Right cardiac atrium (tissue), 5 donors: ENCODE measurements around the gene LCN12. TPM values are rescaled to one million over a fixed set of nuclear protein-coding genes. Genes with fewer than 3 reads are reported as not detected.

Experiments used
- ATAC-seq, 2 donors: fragments of 200-7000 bp; cut with Tn5 transposase; one replicate each; pipeline versions ENCODE4 v1.8.0 to v1.9.1; 2020; ENCODE audit warnings: moderate library complexity in 2 of 2, mild to moderate bottlenecking in 1 of 2
- DNase-seq, 3 donors: peaks; one replicate each; pipeline ENCODE4 v3.0.0-alpha.2; 2020
- H3K27ac ChIP-seq: one replicate; pipeline ENCODE4 v1.5.1; 2013; ENCODE audit warnings: mild to moderate bottlenecking, low read length, control low read depth, moderate library complexity
- H3K27me3 ChIP-seq: one replicate; pipeline ENCODE4 v1.6.1; 2013; ENCODE audit not compliant: control insufficient read depth, insufficient read depth
- H3K4me1 ChIP-seq: one replicate; pipeline ENCODE4 v1.6.1; 2013; ENCODE audit warnings: low read length; ENCODE audit not compliant: control insufficient read depth, insufficient read depth
- H3K4me3 ChIP-seq: one replicate; pipeline ENCODE4 v1.5.1; 2013; ENCODE audit warnings: low read length, control low read depth
- H3K9me3 ChIP-seq: one replicate; pipeline ENCODE4 v1.6.1; 2013; ENCODE audit warnings: low read length; ENCODE audit not compliant: control insufficient read depth
- WGBS: extraction: QIAGEN DNeasy Blood & Tissue Kit; methylation state at CpG from one replicate; pipeline ENCODE4 v1.1.7; 2013; 5-methylcytosine and 5-hydroxymethylcytosine counted together
- intact Hi-C, 4 donors: fragments of 100-400 bp; cut with DNase I; formaldehyde crosslinking; loops; one replicate each; pipeline versions ENCODE4 v1.11.0 to v1.14.0; 2022 to 2023
- polyA plus RNA-seq: library from polyadenylated mRNA; stranded (reverse); fragments of 200-250 nt; gene quantifications from one replicate; pipeline ENCODE4 v1.2.3, GENCODE V29; 2013
- total RNA-seq, 4 donors: library from RNA; stranded (reverse); fragmentation: NEBNext Ultra II Directional; extraction: Animal tissue kit (Norgen Biotek cat#: 25700); gene quantifications; one replicate each; pipeline ENCODE4 v1.2.1, GENCODE V29; 2021
- donor health status: healthy with polysubstance abuse.
- donor health status: DM: no; HTN: yes; CAD: no.
- donor health status: DM: no; HTN: no; CAD: no.
- donor health status: DM: no; HTN: yes; CAD: no; lungs with severe emphysema.
- donor health status: DM: yes; HTN: yes; CAD: no.

The LCN12 gene
- total and polyA plus RNA-seq, 5 donors: 7.0 to 21.2 (median 10.6) TPM

- intact Hi-C loops: loop anchor here in 2 of 4 donors (5.0 kb wide), 2 partner anchors 37 to 137 kb away; partner anchors contain the start of genes C8G (in 1 of the 2) and PHPT1 (in 1 of the 2)
- H3K27ac ChIP-seq: no peak overlapping the region
- 58% methylated on average over 29 of the region's 29 CpGs for WGBS
- DNase-seq (peak in 1 of 3 donors; percentile 59), ATAC-seq (no peak)
- H3K27me3 ChIP-seq: no peaks in the 10 kb centered on the region
- no peak overlapping the region for H3K4me3 ChIP-seq
- H3K9me3 ChIP-seq: no peaks in the 10 kb centered on the region
- H3K4me1 ChIP-seq: no peaks in the 10 kb centered on the region
These were observed 32.5 kb downstream of the LCN12 start for GRCh38 chr9:136984464-136985026.

- H3K9me3 ChIP-seq: no peaks in the 10 kb centered on the region
- 24% methylated on average over 48 of the region's 48 CpGs for WGBS
- H3K4me1 ChIP-seq: no peaks in the 10 kb centered on the region
- intact Hi-C loops: loop anchor here in 1 of 4 donors (5.0 kb wide), 1 partner anchor 138 kb away; the partner anchor contains the start of gene PHPT1
- ATAC-seq: peak in 1 of 2 donors; percentile 2
- peak in 2 of 3 donors; percentile 64 to 69 for DNase-seq
- no peak overlapping the region for H3K27ac ChIP-seq
- no peaks in the 10 kb centered on the region for H3K27me3 ChIP-seq
- no peak overlapping the region for H3K4me3 ChIP-seq
These were observed 33.0 kb downstream of the LCN12 start for GRCh38 chr9:136985027-136985602.

- DNase-seq: peak in 2 of 3 donors; percentile 53 to 68
- Histone ChIP-seq H3K4me1 (no peaks in the 10 kb centered on the region), H3K27me3 (no peaks in the 10 kb centered on the region), H3K4me3 (no peak overlapping the region), H3K9me3 (no peaks in the 10 kb centered on the region), H3K27ac (no peak overlapping the region)
- intact Hi-C loops: loop anchor here in 1 of 4 donors (5.0 kb wide), 1 partner anchor 139 kb away; the partner anchor contains the start of gene PHPT1
- WGBS: 22% methylated on average over 33 of the region's 33 CpGs
- no peak for ATAC-seq
These were observed 33.8 kb downstream of the LCN12 start for GRCh38 chr9:136985853-136986252.

- no peak for DNase-seq
- Histone ChIP-seq H3K4me3 (no peak overlapping the region), H3K9me3 (no peaks in the 10 kb centered on the region), H3K27me3 (no peaks in the 10 kb centered on the region), H3K4me1 (peaks cover 8% of the 10 kb centered on the region), H3K27ac (no peak overlapping the region)
- intact Hi-C loops: loop anchor here in 1 of 4 donors (5.0 kb wide), 1 partner anchor 142 kb away; the partner anchor contains the start of gene PHPT1
- no peak for ATAC-seq
- 98% methylated on average over 4 of the region's 4 CpGs for WGBS
These were observed 36.8 kb downstream of the LCN12 start for GRCh38 chr9:136988872-136989271.

- no peaks in the 10 kb centered on the region for H3K9me3 ChIP-seq
- H3K27me3 ChIP-seq: no peaks in the 10 kb centered on the region
- ATAC-seq: no peak
- WGBS: 81% methylated on average over 10 of the region's 10 CpGs
- H3K27ac ChIP-seq: no peak overlapping the region
- peaks cover 8% of the 10 kb centered on the region for H3K4me1 ChIP-seq
- peak in 2 of 3 donors; percentile 46 to 56 for DNase-seq
- intact Hi-C loops: no loop called here
- no peak overlapping the region for H3K4me3 ChIP-seq
These were observed 38.3 kb downstream of the LCN12 start for GRCh38 chr9:136990242-136990911.

- WGBS: under 1% methylated on average over 92 of the region's 92 CpGs
- no peaks in the 10 kb centered on the region for H3K9me3 ChIP-seq
- peak; percentile 94 to 98 (median 98) for DNase-seq
- peak within 1 kb of the TSS; percentile 71 for H3K27ac ChIP-seq
- H3K27me3 ChIP-seq: no peaks in the 10 kb centered on the region
- peaks cover 8% of the 10 kb centered on the region for H3K4me1 ChIP-seq
- intact Hi-C loops: no loop called here
- peak within 1 kb of the TSS; percentile 64 for H3K4me3 ChIP-seq
- peak; percentile 89 to 93 for ATAC-seq
These were observed 40.1 kb downstream of the LCN12 start, which contains the start of gene PAXX for GRCh38 chr9:136991993-136992818. Gene PAXX, plus strand, starts transcription at chr9:136992422. Its CDS starts 22 bp downstream, at chr9:136992444.

GRCh38 chr9:136992819-136993369 is 40.8 kb downstream of the LCN12 start:
- no peaks in the 10 kb centered on the region for H3K27me3 ChIP-seq
- peaks cover 8% of the 10 kb centered on the region for H3K4me1 ChIP-seq
- WGBS: 41% methylated on average over 18 of the region's 18 CpGs
- no peak overlapping the region for H3K27ac ChIP-seq
- DNase-seq (no peak), ATAC-seq (no peak)
- intact Hi-C loops: no loop called here
- H3K9me3 ChIP-seq: no peaks in the 10 kb centered on the region
- peak overlapping the region; percentile 64 for H3K4me3 ChIP-seq

- Histone ChIP-seq H3K4me3 (no peak overlapping the region), H3K27me3 (no peaks in the 10 kb centered on the region), H3K27ac (no peak overlapping the region), H3K9me3 (no peaks in the 10 kb centered on the region), H3K4me1 (peaks cover 8% of the 10 kb centered on the region)
- intact Hi-C loops: no loop called here
- DNase-seq (peak in 1 of 3 donors; percentile 65), ATAC-seq (no peak)
- 68% methylated on average over 54 of the region's 54 CpGs for WGBS
These were observed 42.3 kb downstream of the LCN12 start for GRCh38 chr9:136994180-136994887.

GRCh38 chr9:136994888-136995230 is 42.8 kb downstream of the LCN12 start:
- Histone ChIP-seq H3K27me3 (no peaks in the 10 kb centered on the region), H3K9me3 (no peaks in the 10 kb centered on the region), H3K27ac (no peak overlapping the region), H3K4me1 (peaks cover 8% of the 10 kb centered on the region), H3K4me3 (peak overlapping the region; percentile 4)
- DNase-seq: peak in 1 of 3 donors; percentile 64
- WGBS: 27% methylated on average over 40 of the region's 40 CpGs
- no peak for ATAC-seq
- intact Hi-C loops: no loop called here

GRCh38 chr9:136995362-136995761 is 43.3 kb downstream of the LCN12 start:
- 19% methylated on average over 30 of the region's 30 CpGs for WGBS
- H3K27ac ChIP-seq: no peak overlapping the region
- DNase-seq (peak in 1 of 3 donors; percentile 75), ATAC-seq (no peak)
- intact Hi-C loops: no loop called here
- no peak overlapping the region for H3K4me3 ChIP-seq
- H3K4me1 ChIP-seq: peaks cover 8% of the 10 kb centered on the region
- no peaks in the 10 kb centered on the region for H3K9me3 ChIP-seq
- no peaks in the 10 kb centered on the region for H3K27me3 ChIP-seq
